Measurements from ENCODE around the gene DEFB112.

- TF ChIP-seq ZNF324 (CRISPR knock-in tag; IDR thresholded peaks at IDR 0.05): no peak
- TF ChIP-seq TAF1 (IDR thresholded peaks at IDR 0.05; ENCODE audit: control insufficient read depth, extremely low read depth, insufficient read depth, low read length, severe bottlenecking): no peak
- no peak for TF ChIP-seq TFAP4 (CRISPR knock-in tag; IDR thresholded peaks at IDR 0.05; ENCODE audit: borderline replicate concordance)
- TF ChIP-seq FOXM1 (IDR thresholded peaks at IDR 0.05; ENCODE audit: low read depth): no peak
- no peak for TF ChIP-seq FOXM1 (CRISPR knock-in tag; IDR thresholded peaks at IDR 0.05; ENCODE audit: low read depth)
- TF ChIP-seq BHLHE40 (IDR thresholded peaks at IDR 0.05; ENCODE audit: low read length): no peak
- no peak for TF ChIP-seq PREB (CRISPR knock-in tag; IDR thresholded peaks at IDR 0.05)
- no peak for TF ChIP-seq ZFX (CRISPR knock-in tag; IDR thresholded peaks at IDR 0.05)
- TF ChIP-seq ZNF766 (CRISPR knock-in tag; conservative IDR thresholded peaks at IDR 0.05): no peak
- no peak for TF ChIP-seq BRF1 (IDR thresholded peaks at IDR 0.05; ENCODE audit: borderline replicate concordance, extremely low read depth, insufficient read length)
- TF ChIP-seq ATF3 (IDR thresholded peaks at IDR 0.05): no peak
- no peak for TF ChIP-seq ATF3 (CRISPR knock-in tag; conservative IDR thresholded peaks at IDR 0.05)
- TF ChIP-seq NRF1 (conservative IDR thresholded peaks at IDR 0.05 in 1 of 2, IDR thresholded peaks at IDR 0.05 in 1 of 2): no peak
- no peak for TF ChIP-seq POLR2AphosphoS5 (IDR thresholded peaks at IDR 0.05; ENCODE audit: control insufficient read depth, insufficient read depth, low read depth, low read length)
- TF ChIP-seq CTCF (IDR thresholded peaks at IDR 0.05 in 2 of 3, conservative IDR thresholded peaks at IDR 0.05 in 1 of 3; ENCODE audit: insufficient read depth in 2 of 3, low read depth in 1 of 3, low read length in 3 of 3): no peak
These were observed 43.6 kb upstream of the DEFB112 start for GRCh38 chr6:50093116-50093937.
